Pancreas (tissue), 10 donors: ENCODE measurements around the gene SLC25A41. TPM values are rescaled to one million over a fixed set of nuclear protein-coding genes. Genes with fewer than 3 reads are reported as not detected.
A peak's percentile ranks its signal among the peaks of the same experiment; 100 is the strongest.
"Not testable (repeated sequence)": the region's sequence is repeated elsewhere in the genome, so short reads cannot be mapped to it uniquely, and the experiment has no call there.

ENCODE experiments used
- ATAC-seq, 4 donors: fragments of 200-7000 bp; cut with Tn5 transposase; one replicate each; pipeline versions ENCODE4 v1.8.0 to v1.9.1; 2020; ENCODE audit warnings: mild to moderate bottlenecking in 4 of 4, moderate library complexity in 4 of 4
- DNase-seq, 6 donors: peaks; one replicate each; pipeline ENCODE4 v3.0.0-alpha.2; 2020
- FAIRE-seq: peaks from 2 replicates; lab custom pipeline; 2012; peaks lifted over from hg19 to GRCh38; lab: Jason Lieb, UNC
- H3K27ac ChIP-seq, 4 donors: fragments of 200-600 bp; sonication (generic); 1 replicate in 3 of 4; 2 replicates in 1 of 4; pipeline versions ENCODE4 v1.5.0 to v1.8.0; 2020
- H3K27me3 ChIP-seq, 4 donors: fragments of 200-600 bp; one replicate each; pipeline ENCODE4 v1.8.0; 2021
- H3K36me3 ChIP-seq, 3 donors: fragments of 200-600 bp; sonication (generic) in 1 of 3; one replicate each; pipeline versions ENCODE4 v1.5.0 to v1.8.0; 2020 to 2021
- H3K4me1 ChIP-seq, 3 donors: fragments of 200-600 bp; one replicate each; pipeline ENCODE4 v1.8.0; 2021
- H3K4me3 ChIP-seq, 4 donors: fragments of 200-600 bp; sonication (generic) in 2 of 4; one replicate each; pipeline versions ENCODE4 v1.5.0 to v1.8.0; 2020 to 2021
- H3K9me3 ChIP-seq, 4 donors: fragments of 200-600 bp; one replicate each; pipeline ENCODE4 v1.8.0; 2021
- CTCF ChIP-seq, 4 donors: fragments of 200-600 bp; sonication (generic) in 3 of 4; IDR thresholded peaks; one replicate each; pipeline versions ENCODE4 v1.5.0 to v1.8.0; 2021; ENCODE audit warnings: antibody characterized with exemption in 4 of 4
- WGBS, 2 donors: extraction: QIAGEN DNeasy Blood & Tissue Kit; methylation state at CpG; one replicate each; pipeline ENCODE4 v1.1.7; 2013; 5-methylcytosine and 5-hydroxymethylcytosine counted together
- intact Hi-C, 3 donors: fragments of 100-400 bp; cut with DNase I; formaldehyde crosslinking; loops; one replicate each; pipeline versions ENCODE4 v1.11.1 to v1.14.2; 2022
- polyA plus RNA-seq, 2 donors: library from polyadenylated mRNA; stranded (reverse); fragments of 200-250 nt; gene quantifications; one replicate each; pipeline ENCODE4 v1.2.3, GENCODE V29; 2013
- total RNA-seq, 6 donors: library from RNA; stranded (reverse); fragmentation: NEBNext Ultra II Directional in 4 of 6; extraction: Animal tissue kit (Norgen Biotek cat#: 25700) in 4 of 6; gene quantifications; one replicate each; pipeline versions ENCODE4 v1.2.1 to v1.2.4, GENCODE V29; 2021 to 2023
- donor health status: healthy with polysubstance abuse.
- donor health status: DM: no; HTN: no; CAD: no; lungs with moderate emphysema.
- donor health status: DM: no; HTN: no; CAD: no.
- donor health status: control.
- donor health status: control.
- donor health status: Bipolar disorder and iron deficiency.
- donor health status: DM: yes; HTN: yes; CAD: no.
- donor health status: DM: no; HTN: no; CAD: no.
- donor health status: DM: no; HTN: no; CAD: no.
- donor health status: DM: yes; HTN: yes; CAD: no.

SLC25A41 gene
- total and polyA plus RNA-seq, 8 donors, result 0.12 to 0.91 (median 0.18) TPM; not detected in 2

- no peaks in the 10 kb centered on the region for H3K27me3 ChIP-seq
- no peaks in the 10 kb centered on the region for H3K36me3 ChIP-seq
- ATAC-seq (peak in 3 of 4 donors; percentile 50 to 89 (median 75)), DNase-seq (no peak), FAIRE-seq (no peak)
- intact Hi-C loops, result no loop called here
- no peaks in the 10 kb centered on the region for H3K4me1 ChIP-seq
- 56 to 59% methylated on average over 22 of the region's 22 CpGs for WGBS, 2 donors
- TF ChIP-seq CTCF (IDR thresholded peaks at IDR 0.05), result no peak
- no peak overlapping the region for H3K4me3 ChIP-seq
- H3K27ac ChIP-seq, result no peak overlapping the region
- H3K9me3 ChIP-seq, result no peaks in the 10 kb centered on the region
Observed at GRCh38 chr19:6402837-6403608, 30.5 kb downstream of the SLC25A41 start.

- Histone ChIP-seq H3K36me3 (no peaks in the 10 kb centered on the region), H3K27me3 (no peaks in the 10 kb centered on the region), H3K9me3 (no peaks in the 10 kb centered on the region), H3K4me1 (no peaks in the 10 kb centered on the region), H3K4me3 (no peak overlapping the region), H3K27ac (no peak overlapping the region)
- ATAC-seq, result no peak
- no peak for FAIRE-seq
- 88 to 92% methylated on average over 10 of the region's 10 CpGs for WGBS, 2 donors
- no peak for DNase-seq
- intact Hi-C loops, result no loop called here
- no peak for TF ChIP-seq CTCF (IDR thresholded peaks at IDR 0.05)
Observed at GRCh38 chr19:6402058-6402457, 31.5 kb downstream of the SLC25A41 start.

- ATAC-seq, H3K4me3 ChIP-seq, H3K36me3 ChIP-seq, H3K27me3 ChIP-seq, FAIRE-seq, DNase-seq, H3K27ac ChIP-seq, intact Hi-C loops, H3K4me1 ChIP-seq, H3K9me3 ChIP-seq: not testable (repeated sequence)
- 88 to 90% methylated on average over 23 of the region's 23 CpGs for WGBS, 2 donors
Observed at GRCh38 chr19:6400062-6400944, 33.3 kb downstream of the SLC25A41 start.

- peaks cover 0 to 6% (median 0%) of the 10 kb centered on the region in 3 donors for H3K4me1 ChIP-seq
- H3K36me3 ChIP-seq, result no peaks in the 10 kb centered on the region
- 90 to 95% methylated on average over 12 of the region's 12 CpGs for WGBS, 2 donors
- DNase-seq (no peak), ATAC-seq (no peak), FAIRE-seq (no peak)
- H3K27ac ChIP-seq, result no peak overlapping the region
- no peak overlapping the region for H3K4me3 ChIP-seq
- no peak for TF ChIP-seq CTCF (IDR thresholded peaks at IDR 0.05)
- H3K27me3 ChIP-seq, result no peaks in the 10 kb centered on the region
- no peaks in the 10 kb centered on the region for H3K9me3 ChIP-seq
- intact Hi-C loops, result no loop called here
Observed at GRCh38 chr19:6396305-6396704, 37.3 kb downstream of the SLC25A41 start.

GRCh38 chr19:6394831-6395230 is 38.7 kb downstream of the SLC25A41 start:
- Histone ChIP-seq H3K9me3 (no peaks in the 10 kb centered on the region), H3K27ac (no peak overlapping the region), H3K36me3 (no peaks in the 10 kb centered on the region), H3K4me3 (no peak overlapping the region), H3K27me3 (no peaks in the 10 kb centered on the region), H3K4me1 (peaks cover 0 to 6% (median 0%) of the 10 kb centered on the region in 3 donors)
- ATAC-seq (no peak), DNase-seq (no peak), FAIRE-seq (no peak)
- intact Hi-C loops, result no loop called here
- 94 to 100% methylated on average over 3 of the region's 3 CpGs for whole genome bisulfite sequencing, 2 donors
- no peak for TF ChIP-seq CTCF (IDR thresholded peaks at IDR 0.05)
